Gastroesophageal sphincter (tissue), 3 donors: ENCODE results near the gene CARD9.
"Not testable (repeated sequence)": the region's sequence is repeated elsewhere in the genome, so short reads cannot be mapped to it uniquely, and the experiment has no call there.

Experiments
- CTCF ChIP-seq, 4 experiments: fragments of 200-600 bp in 2 of 4; fragments of 450-650 bp in 2 of 4; sonication (generic) in 1 of 4; IDR thresholded peaks; one replicate each; pipeline ENCODE4 v1.5.1; 2017 to 2019; ENCODE audit warnings: antibody characterized with exemption in 4 of 4, mild to moderate bottlenecking in 2 of 4, moderate library complexity in 2 of 4
- POLR2A ChIP-seq, 2 donors: fragments of 450-650 bp; IDR thresholded peaks; one replicate each; pipeline ENCODE4 v1.6.1; 2017; ENCODE audit warnings: antibody characterized with exemption in 2 of 2, mild to moderate bottlenecking in 2 of 2, moderate library complexity in 1 of 2

- TF ChIP-seq POLR2A, CTCF (IDR thresholded peaks at IDR 0.05): not testable (repeated sequence)
Observed at GRCh38 chr9:136319244-136319643, 54.2 kb downstream of the CARD9 start.
